IgD-negative memory B cell (primary cell): Measurements from ENCODE around the gene ARFRP1. TPM values are rescaled to one million over a fixed set of nuclear protein-coding genes. Genes with fewer than 3 reads are reported as not detected.
A peak's percentile ranks its signal among the peaks of the same experiment; 100 is the strongest.

ENCODE experiments used
- H3K27ac Mint-ChIP-seq, 3 donors: one replicate each; pipeline ENCODE4 v1.8.0; 2020 to 2022; ENCODE audit warnings: mild to moderate bottlenecking in 3 of 3, mixed read lengths in 3 of 3, moderate library complexity in 1 of 3
- H3K27me3 Mint-ChIP-seq: one replicate; pipeline ENCODE4 v1.8.0; 2021; ENCODE audit warnings: mixed read lengths
- H3K36me3 Mint-ChIP-seq: one replicate; pipeline ENCODE4 v1.8.0; 2020; ENCODE audit warnings: mild to moderate bottlenecking, mixed read lengths
- H3K4me1 Mint-ChIP-seq, 3 donors: one replicate each; pipeline ENCODE4 v1.8.0; 2020 to 2022; ENCODE audit warnings: mixed read lengths in 3 of 3, mild to moderate bottlenecking in 1 of 3
- H3K4me3 Mint-ChIP-seq, 4 donors: one replicate each; pipeline ENCODE4 v1.8.0; 2020 to 2022; ENCODE audit warnings: mild to moderate bottlenecking in 4 of 4, mixed read lengths in 4 of 4, moderate library complexity in 3 of 4
- H3K9me3 Mint-ChIP-seq, 3 donors: one replicate each; pipeline ENCODE4 v1.8.0; 2020 to 2021; ENCODE audit warnings: mixed read lengths in 3 of 3, mild to moderate bottlenecking in 1 of 3
- polyA plus RNA-seq: library from polyadenylated mRNA; unstranded; fragments of 300-500 nt; fragmentation: Illumina TruSeq; gene quantifications from one replicate; pipeline ENCODE4 v1.2.3, GENCODE V29; 2021

The ARFRP1 gene
- polyA plus RNA-seq, 1 donor from 2014 or later = 64.3 TPM

- H3K36me3 Mint-ChIP-seq = no peaks in the 10 kb centered on the region
- no peaks in the 10 kb centered on the region for H3K9me3 Mint-ChIP-seq
- H3K4me1 Mint-ChIP-seq = peaks cover 4 to 12% (median 9%) of the 10 kb centered on the region in 3 donors
- H3K27ac Mint-ChIP-seq = peak overlapping the region in 1 of 3 donors; percentile 19
- H3K4me3 Mint-ChIP-seq = no peak overlapping the region
- H3K27me3 Mint-ChIP-seq = no peaks in the 10 kb centered on the region
Observed at GRCh38 chr20:63703471-63703975, 4.3 kb downstream of the ARFRP1 start.

GRCh38 chr20:63702751-63703470 lies 4.9 kb downstream of the ARFRP1 start:
- Mint-ChIP-seq H3K9me3 (no peaks in the 10 kb centered on the region), H3K27ac (no peak overlapping the region), H3K4me1 (peaks cover 4 to 11% (median 9%) of the 10 kb centered on the region in 3 donors), H3K4me3 (no peak overlapping the region), H3K27me3 (no peaks in the 10 kb centered on the region), H3K36me3 (no peaks in the 10 kb centered on the region)

DNA sequence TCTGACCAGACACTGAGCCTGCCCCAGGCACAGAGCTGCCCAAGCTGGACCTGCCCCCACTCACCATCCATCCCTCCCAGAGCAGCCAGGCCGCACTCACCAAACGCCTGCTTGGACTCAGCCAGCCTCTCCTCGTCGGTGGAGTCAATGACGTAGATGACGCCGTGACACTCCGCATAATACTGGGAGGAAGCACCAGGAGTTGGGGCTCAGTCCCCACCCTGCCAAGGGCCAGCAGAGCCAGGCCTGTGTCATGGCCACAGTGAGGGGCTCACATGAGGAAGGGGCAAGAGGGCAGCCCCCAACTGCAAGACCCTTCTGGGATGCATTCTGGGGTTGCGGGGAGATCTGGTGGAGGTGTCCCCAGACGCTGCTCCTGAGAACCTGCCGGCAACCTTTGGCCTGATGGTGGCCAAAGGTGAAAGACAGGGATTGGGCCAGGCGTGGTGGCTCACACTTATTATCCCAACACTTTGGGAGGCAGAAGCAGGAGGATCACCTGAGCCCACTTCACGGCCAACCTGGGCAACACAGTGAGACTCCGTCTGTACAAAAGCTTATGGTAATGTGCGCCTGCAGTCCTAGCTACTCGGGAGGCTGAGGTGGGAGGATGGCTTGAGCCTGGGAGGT lies 5.6 kb downstream of the ARFRP1 start:
- Mint-ChIP-seq H3K9me3 (no peaks in the 10 kb centered on the region), H3K4me3 (no peak overlapping the region), H3K4me1 (peaks cover 4 to 12% (median 9%) of the 10 kb centered on the region in 3 donors), H3K27me3 (no peaks in the 10 kb centered on the region), H3K27ac (no peak overlapping the region), H3K36me3 (no peaks in the 10 kb centered on the region)

DNA sequence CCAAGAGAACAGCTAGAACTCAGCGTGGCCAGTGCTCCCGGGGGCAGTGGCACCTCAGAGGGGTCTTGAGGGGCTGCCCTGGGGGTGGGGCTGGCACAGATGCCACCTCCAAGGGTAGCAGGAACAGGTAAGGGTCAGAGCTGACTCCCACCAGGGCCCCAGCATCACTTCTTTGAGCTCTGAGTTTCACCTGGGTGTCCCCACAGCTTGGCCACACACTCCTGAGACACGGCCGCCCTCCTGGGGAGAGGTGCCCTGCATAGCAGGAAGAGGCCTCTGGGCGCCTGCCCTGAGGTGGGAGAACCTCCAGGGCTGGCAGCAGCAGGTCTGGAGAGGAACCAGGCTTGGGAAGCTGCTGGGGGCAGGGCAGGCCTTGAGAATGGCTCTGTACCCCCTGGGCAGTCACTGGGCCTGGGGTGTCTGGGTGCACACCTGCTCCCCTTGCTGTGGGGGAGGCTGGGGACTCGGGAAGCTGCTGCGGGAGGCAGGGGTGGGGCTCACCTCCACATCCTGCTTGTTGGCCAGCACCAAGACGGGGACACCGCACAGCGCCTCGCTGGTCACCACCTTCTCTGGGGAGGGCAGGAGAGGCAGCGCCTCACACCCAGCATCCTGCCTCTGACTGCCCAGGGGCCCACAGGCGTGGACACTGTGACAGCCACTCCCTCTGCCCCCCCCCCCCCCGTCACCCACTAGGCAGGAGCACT lies 6.3 kb downstream of the ARFRP1 start:
- peaks cover under 1 to 8% (median 2%) of the 10 kb centered on the region in 3 donors for H3K4me1 Mint-ChIP-seq
- H3K27ac Mint-ChIP-seq = no peak overlapping the region
- H3K27me3 Mint-ChIP-seq = no peaks in the 10 kb centered on the region
- peak overlapping the region in 1 of 4 donors; percentile 5 for H3K4me3 Mint-ChIP-seq
- H3K9me3 Mint-ChIP-seq = no peaks in the 10 kb centered on the region
- H3K36me3 Mint-ChIP-seq = no peaks in the 10 kb centered on the region

GRCh38 chr20:63701051-63701328 lies 6.8 kb downstream of the ARFRP1 start:
- H3K27me3 Mint-ChIP-seq = no peaks in the 10 kb centered on the region
- H3K36me3 Mint-ChIP-seq = no peaks in the 10 kb centered on the region
- H3K4me1 Mint-ChIP-seq = peaks cover 0 to 5% (median 0%) of the 10 kb centered on the region in 3 donors
- no peak overlapping the region for H3K4me3 Mint-ChIP-seq
- no peaks in the 10 kb centered on the region for H3K9me3 Mint-ChIP-seq
- no peak overlapping the region for H3K27ac Mint-ChIP-seq

GRCh38 chr20:63700199-63701050 lies 7.4 kb downstream of the ARFRP1 start:
- H3K36me3 Mint-ChIP-seq = no peaks in the 10 kb centered on the region
- no peaks in the 10 kb centered on the region for H3K27me3 Mint-ChIP-seq
- no peak overlapping the region for H3K4me3 Mint-ChIP-seq
- peak overlapping the region in 1 of 3 donors; percentile 56 for H3K27ac Mint-ChIP-seq
- H3K9me3 Mint-ChIP-seq = no peaks in the 10 kb centered on the region
- H3K4me1 Mint-ChIP-seq = peaks cover 0 to 2% (median 0%) of the 10 kb centered on the region in 3 donors

DNA sequence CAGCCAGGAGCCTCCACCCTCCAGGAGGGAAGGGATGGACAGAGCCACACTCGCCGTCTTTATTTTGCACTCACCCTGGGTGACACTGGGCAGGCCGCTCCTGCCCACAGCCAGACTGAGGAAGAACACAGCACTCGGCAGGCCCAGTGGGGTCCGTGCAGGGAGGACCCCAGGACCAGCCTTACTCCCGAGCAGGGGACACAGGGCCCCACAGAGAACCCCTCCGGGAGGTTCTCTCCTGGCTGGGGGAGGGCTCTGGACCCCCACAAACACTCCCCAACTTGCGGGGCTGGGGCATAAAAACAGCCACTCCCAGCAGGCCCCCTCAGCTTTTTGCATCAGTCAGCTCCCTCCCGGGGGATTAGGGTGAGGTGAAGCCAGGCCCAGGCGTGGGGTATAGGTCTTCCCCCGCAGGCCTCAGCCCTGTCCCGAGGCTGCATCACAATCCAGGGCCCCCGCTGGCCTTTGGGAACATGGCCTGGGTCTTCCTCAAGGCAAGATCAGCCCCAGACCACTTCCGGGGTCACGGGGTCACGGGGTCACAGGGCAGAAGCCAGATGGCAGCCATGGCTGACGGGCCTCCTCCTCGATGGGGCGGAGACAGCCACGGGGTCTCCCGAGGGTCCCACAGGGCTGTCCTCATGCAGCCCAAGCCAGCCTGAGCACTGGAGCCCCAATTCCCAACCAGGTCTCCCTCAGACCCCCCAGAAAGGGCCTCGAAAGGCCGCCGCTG lies 8.1 kb downstream of the ARFRP1 start:
- Mint-ChIP-seq H3K27me3 (no peaks in the 10 kb centered on the region), H3K4me3 (no peak overlapping the region), H3K36me3 (no peaks in the 10 kb centered on the region), H3K9me3 (no peaks in the 10 kb centered on the region), H3K4me1 (peaks cover 0 to 2% (median 0%) of the 10 kb centered on the region in 3 donors), H3K27ac (peak overlapping the region in 1 of 3 donors; percentile 53)

DNA sequence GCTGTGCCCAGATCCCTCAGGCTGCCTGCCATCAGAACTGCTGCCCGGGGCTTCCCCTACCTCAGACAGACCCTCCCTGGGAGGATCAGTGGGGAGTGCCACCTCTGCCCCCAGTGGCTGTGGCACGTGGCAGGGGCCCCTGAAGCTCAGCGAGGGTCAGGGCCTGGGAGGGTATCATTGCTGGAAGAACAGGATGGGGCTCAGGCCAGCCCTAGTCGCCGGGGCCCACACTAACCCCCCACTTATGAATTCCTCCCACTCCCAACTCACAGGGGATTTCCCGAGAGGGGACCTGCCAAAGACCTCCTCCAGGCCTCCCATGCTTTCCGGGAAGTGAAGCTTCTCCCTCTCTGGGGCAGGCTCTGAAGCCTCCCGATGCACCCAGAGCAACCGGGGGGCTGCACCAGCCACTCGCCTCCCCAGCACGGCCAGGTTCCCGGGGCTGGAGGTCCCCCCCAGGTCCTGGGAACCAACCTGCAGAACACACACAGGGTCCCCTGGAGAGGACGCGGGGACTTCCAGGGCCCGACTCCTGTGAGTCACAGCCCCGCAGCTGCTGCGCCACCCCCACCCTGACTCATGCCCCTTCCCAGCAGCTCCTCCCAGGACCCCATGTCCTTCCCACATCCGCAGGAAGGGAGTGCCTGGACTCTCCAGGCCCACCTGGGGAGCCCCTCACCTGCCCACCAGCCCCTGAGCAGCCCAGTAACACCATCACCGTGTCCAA lies 8.9 kb downstream of the ARFRP1 start:
- no peak overlapping the region for H3K4me3 Mint-ChIP-seq
- H3K27me3 Mint-ChIP-seq = no peaks in the 10 kb centered on the region
- H3K36me3 Mint-ChIP-seq = no peaks in the 10 kb centered on the region
- H3K27ac Mint-ChIP-seq = peak overlapping the region in 1 of 3 donors; percentile 53
- H3K9me3 Mint-ChIP-seq = no peaks in the 10 kb centered on the region
- peaks cover 0 to 2% (median 0%) of the 10 kb centered on the region in 3 donors for H3K4me1 Mint-ChIP-seq

DNA sequence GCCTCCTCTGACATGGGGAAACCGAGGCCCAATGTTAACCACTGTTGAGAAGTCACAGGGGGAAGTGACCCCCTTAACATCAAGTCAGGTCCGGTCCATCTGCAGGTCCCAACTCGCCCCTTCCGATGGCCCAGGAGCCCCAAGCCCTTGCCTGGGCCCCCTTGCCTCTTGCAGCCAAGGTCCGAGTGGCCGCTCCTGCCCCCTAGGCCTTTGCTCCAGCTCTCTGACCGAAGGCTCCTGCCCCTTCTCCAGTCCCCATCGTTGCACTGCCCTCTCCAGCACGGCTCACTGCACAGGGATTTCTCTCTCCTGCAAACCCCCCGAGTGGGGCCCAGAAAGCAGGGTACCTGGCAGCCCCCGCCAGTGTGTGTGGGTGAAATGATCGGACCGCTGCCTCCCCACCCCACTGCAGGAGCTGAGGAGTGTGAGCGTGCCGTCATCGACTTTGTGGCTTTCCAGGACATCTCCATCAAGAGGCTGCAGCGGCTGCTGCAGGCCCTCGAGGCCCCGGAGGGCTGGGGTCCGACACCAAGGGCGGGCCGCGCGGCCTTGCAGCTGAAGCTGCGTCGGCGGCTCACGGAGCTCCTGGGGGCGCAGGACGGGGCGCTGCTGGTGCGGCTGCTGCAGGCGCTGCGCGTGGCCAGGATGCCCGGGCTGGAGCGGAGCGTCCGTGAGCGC lies 9.8 kb downstream of the ARFRP1 start:
- Mint-ChIP-seq H3K27me3 (no peaks in the 10 kb centered on the region), H3K9me3 (no peaks in the 10 kb centered on the region)

DNA sequence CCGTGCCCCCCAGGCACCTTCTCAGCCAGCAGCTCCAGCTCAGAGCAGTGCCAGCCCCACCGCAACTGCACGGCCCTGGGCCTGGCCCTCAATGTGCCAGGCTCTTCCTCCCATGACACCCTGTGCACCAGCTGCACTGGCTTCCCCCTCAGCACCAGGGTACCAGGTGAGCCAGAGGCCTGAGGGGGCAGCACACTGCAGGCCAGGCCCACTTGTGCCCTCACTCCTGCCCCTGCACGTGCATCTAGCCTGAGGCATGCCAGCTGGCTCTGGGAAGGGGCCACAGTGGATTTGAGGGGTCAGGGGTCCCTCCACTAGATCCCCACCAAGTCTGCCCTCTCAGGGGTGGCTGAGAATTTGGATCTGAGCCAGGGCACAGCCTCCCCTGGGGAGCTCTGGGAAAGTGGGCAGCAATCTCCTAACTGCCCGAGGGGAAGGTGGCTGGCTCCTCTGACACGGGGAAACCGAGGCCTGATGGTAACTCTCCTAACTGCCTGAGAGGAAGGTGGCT lies 10.4 kb downstream of the ARFRP1 start:
- H3K27me3 Mint-ChIP-seq = no peaks in the 10 kb centered on the region
- H3K36me3 Mint-ChIP-seq = no peaks in the 10 kb centered on the region
- no peak overlapping the region for H3K27ac Mint-ChIP-seq
- H3K9me3 Mint-ChIP-seq = no peaks in the 10 kb centered on the region
- peak overlapping the region in 1 of 4 donors; percentile 74 for H3K4me3 Mint-ChIP-seq
- H3K4me1 Mint-ChIP-seq = peaks cover 0 to 2% (median 0%) of the 10 kb centered on the region in 3 donors

More for the DNA sequence above, 9.8 kb downstream of the ARFRP1 start:
- H3K27ac Mint-ChIP-seq = peak overlapping the region in 1 of 3 donors; percentile 63
- peaks cover 0 to 2% (median 0%) of the 10 kb centered on the region in 3 donors for H3K4me1 Mint-ChIP-seq
- no peaks in the 10 kb centered on the region for H3K36me3 Mint-ChIP-seq
- H3K4me3 Mint-ChIP-seq = no peak overlapping the region

GRCh38 chr20:63696628-63697356 lies 11.0 kb downstream of the ARFRP1 start, which contains the start of gene TNFRSF6B:
TSS of gene TNFRSF6B (plus strand) at chr20:63696652. CDS start at chr20:63696768, 116 bp downstream.
- H3K9me3 Mint-ChIP-seq = no peaks in the 10 kb centered on the region
- H3K27ac Mint-ChIP-seq = no peak within 1 kb of the TSS
- no peaks in the 10 kb centered on the region for H3K36me3 Mint-ChIP-seq
- H3K4me1 Mint-ChIP-seq = peaks cover 0 to 2% (median 0%) of the 10 kb centered on the region in 3 donors
- no peaks in the 10 kb centered on the region for H3K27me3 Mint-ChIP-seq
- peak within 1 kb of the TSS in 1 of 4 donors; percentile 74 for H3K4me3 Mint-ChIP-seq

GRCh38 chr20:63696306-63696627 lies 11.5 kb downstream of the ARFRP1 start:
- H3K4me3 Mint-ChIP-seq = no peak overlapping the region
- no peaks in the 10 kb centered on the region for H3K36me3 Mint-ChIP-seq
- H3K27me3 Mint-ChIP-seq = no peaks in the 10 kb centered on the region
- no peak overlapping the region for H3K27ac Mint-ChIP-seq
- H3K9me3 Mint-ChIP-seq = no peaks in the 10 kb centered on the region
- H3K4me1 Mint-ChIP-seq = peaks cover 0 to 4% (median 0%) of the 10 kb centered on the region in 3 donors
